Stimulated activated CD8-positive, alpha-beta memory T cell treated with anti-CD3 and anti-CD28 coated beads, Interleukin-2, amount 100 ng/mL, for 1 hour (primary cell): ENCODE results near the gene HEPN1.

Experiments used
- DNase-seq, 2 donors: peaks; one replicate each; pipeline ENCODE4 v3.0.0-alpha.2; 2020; ENCODE audit warnings: low read depth in 2 of 2

HEPN1 gene

DNA sequence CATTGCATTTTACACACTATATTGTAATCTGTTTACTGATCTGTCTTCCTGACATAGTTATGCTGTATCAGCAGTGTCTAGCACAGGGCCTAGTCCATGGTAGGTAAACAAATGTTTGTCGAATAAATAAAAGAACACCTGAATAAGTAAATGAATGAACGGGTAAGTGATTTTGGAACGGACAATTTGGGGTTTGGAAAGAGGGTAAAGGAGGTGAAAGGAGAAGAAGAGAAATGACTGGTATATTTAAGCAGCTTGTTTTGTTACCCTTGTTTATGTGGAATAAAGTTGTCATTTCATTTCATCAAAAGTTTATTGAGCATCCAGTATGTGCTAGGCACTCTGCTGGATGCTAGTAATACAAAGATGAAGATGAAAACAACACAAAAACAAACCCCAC is at the start of gene HEPN1:
HEPN1 (plus strand) TSS at position 301 of the 400 bp plus-strand sequence.
- no peak for DNase-seq

DNA sequence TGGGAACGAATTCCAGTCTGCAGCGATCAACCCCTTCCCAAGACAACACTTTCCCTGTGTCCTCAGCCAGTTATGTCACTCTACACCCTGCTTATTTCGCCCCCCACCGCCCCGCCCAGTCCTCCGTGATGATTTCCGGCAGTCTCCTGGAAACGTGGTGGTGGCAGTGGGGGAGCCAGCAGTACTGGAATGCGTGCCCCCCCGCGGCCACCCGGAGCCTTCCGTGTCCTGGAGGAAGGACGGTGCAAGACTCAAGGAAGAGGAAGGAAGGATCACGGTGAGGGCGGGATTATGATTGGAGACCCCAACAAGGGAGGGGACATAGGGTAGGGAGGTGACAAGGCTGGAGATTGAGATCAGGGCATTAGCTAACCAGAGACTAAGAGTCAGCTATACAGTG is 49.7 kb upstream of the HEPN1 start:
- DNase-seq, result no peak

DNA sequence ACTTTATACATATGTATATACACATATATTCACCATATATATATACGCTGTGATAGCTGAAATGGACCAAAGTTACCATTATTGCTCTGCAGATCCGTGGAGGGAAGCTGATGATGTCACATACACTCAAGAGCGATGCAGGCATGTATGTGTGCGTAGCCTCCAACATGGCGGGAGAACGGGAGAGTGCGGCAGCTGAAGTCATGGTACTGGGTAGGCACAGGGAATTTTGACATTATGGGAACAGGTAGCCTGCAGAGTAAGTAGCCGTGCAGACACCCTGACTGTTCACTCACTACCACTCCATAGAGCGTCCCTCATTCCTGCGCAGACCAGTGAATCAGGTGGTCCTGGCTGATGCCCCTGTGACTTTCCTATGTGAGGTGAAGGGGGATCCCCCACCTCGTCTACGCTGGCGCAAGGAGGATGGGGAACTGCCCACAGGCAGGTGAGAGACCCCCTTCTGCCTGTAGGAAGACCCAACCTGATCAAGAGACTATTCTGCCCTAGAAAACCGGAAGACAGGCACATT is 49.1 kb upstream of the HEPN1 start:
- no peak for DNase-seq

DNA sequence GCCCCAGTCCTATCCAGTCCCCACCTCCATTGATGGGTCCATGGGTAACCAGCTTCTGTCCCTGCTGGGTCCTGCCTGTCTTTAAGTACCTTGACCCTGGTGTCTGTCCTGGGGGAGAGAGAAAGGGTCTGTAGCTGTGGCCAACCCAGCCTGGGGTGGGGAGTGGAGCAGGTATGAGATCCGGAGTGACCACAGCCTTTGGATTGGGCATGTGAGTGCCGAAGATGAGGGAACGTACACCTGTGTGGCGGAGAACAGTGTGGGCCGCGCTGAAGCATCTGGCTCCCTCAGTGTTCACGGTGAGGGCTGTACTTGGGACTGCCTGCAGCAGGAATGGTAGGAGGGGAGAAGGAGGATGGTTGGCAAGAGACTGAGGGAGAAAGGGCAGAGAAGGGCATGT is 48.6 kb upstream of the HEPN1 start:
- DNase-seq, result no peak

DNA sequence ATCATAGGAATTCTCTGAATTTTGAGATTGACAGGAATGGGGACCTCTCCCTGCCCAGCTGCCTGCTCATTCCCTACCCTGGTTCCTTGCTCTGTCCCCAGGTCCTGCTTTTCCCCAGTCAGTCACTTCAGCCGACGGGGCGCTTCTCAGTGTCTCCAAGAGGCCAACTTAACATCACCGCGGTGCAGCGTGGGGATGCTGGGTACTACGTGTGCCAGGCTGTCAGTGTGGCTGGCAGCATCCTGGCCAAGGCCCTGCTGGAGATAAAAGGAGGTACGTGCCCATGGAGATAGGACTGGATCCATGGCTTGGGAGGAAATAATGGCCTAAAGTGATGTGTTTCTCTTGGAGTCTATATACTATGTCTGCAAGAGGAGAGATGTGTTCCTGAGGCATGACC is 46.8 kb upstream of the HEPN1 start:
- no peak for DNase-seq

DNA sequence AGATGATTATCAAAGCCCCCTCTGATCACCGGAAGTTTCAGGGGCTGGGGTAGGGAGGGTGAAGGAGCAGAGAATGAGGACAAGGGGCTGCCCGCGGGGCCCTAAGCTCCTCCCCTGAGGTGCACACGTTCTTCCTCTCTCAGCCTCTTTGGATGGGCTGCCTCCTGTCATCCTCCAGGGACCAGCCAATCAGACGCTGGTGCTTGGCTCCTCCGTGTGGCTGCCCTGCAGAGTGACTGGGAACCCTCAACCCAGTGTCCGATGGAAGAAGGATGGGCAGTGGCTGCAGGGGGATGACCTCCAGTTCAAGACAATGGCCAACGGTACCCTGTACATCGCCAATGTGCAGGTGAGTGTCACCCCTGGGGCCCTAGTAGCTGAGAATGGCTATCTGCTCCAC is 46.3 kb upstream of the HEPN1 start:
- DNase-seq, result no peak

DNA sequence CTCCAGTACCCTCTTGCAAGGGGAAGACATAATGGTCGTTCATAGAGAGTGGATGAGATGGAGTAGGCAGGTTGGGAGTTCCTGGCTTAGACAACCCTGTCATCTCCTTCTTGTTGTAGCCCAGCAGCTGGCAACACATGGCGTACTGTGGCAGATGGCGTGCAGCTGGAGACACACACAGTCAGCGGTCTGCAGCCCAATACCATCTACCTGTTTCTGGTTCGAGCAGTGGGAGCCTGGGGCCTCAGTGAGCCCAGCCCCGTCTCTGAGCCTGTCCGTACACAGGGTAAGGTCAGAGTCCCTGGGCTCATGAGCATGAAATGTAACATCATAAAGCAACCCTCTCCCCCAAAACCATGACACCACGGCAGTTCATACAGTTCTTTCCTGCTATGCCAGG is 45.1 kb upstream of the HEPN1 start:
- no peak for DNase-seq

DNA sequence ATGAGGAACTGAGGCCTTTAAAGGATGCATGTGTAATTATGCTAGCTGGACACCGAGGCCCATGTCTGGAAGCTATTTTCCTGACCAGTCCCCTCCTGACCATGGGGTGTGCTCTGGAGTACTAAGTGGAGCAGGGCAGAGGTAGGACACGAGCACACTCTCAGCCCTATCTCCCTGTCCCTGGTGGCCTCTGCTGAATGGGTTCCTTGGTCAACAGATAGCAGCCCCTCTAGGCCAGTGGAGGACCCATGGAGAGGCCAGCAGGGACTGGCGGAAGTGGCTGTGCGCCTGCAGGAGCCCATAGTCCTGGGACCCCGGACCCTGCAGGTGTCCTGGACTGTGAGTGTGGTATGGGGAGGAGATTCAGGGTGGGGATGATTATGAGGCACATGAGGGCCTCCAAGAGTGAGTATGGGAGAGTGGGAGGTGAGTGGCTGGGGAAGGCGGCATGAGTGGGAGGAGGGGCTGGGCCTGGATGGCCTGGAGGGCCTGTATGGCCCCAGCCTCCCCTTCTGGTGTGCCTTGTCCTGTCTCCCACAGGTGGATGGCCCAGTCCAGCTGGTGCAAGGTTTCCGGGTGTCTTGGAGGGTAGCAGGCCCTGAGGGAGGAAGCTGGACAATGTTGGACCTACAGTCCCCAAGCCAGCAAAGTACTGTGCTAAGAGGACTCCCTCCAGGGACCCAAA is 44.3 kb upstream of the HEPN1 start:
- DNase-seq, result no peak

DNA sequence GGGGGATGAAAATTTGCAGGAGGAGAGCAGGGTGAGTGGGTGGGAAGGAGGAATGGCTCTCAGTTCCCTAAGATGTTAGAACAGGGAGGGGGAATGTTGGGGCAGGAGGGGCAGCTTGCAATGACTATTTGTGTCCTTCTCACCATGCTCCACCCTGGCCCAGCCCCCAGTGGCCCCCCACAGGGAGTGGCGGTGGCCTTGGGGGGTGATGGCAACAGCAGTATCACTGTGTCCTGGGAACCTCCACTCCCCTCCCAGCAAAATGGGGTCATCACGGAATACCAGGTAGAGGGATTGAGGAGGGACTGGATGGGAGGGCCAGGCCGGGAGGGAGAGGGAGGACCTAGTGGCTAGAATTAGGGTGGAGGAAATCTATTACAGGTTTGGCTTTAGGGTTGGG is 43.6 kb upstream of the HEPN1 start:
- no peak for DNase-seq

DNA sequence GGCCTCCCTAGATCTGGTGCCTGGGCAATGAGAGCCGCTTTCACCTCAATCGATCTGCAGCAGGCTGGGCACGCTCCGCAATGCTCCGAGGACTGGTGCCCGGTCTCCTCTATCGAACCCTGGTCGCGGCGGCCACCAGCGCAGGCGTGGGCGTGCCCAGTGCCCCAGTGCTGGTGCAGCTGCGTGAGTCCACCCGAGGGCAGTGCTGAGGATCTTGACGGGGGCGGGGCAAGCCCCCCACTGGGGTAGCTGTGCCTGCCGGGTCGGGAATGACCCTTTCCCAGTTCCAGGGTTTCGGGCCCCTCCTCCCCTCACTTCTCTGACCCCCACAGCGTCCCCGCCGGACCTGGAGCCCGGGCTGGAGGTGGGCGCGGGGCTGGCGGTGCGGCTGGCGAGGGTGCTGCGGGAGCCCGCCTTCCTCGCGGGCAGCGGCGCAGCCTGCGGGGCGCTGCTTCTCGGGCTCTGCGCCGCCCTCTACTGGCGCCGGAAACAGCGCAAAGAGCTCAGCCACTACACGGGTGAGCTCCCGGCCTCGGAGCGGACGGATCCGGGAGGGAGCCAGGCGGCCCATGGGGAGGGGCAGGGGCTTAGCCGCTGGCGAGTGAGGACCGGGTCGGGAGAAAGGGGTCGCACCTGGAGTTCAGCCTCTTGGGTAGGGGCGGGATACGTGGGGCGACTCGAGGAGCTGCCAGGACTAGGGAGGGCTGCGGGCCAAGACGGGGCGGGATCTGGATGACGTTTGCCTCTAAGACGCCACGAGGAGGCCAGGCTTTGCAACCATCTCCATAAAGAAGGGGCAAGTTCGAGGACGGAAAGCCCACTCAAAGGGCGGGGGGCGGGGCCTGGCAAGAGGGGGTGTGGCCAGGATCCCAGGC is 42.9 kb upstream of the HEPN1 start:
- DNase-seq, result peak; percentile 34 to 55

DNA sequence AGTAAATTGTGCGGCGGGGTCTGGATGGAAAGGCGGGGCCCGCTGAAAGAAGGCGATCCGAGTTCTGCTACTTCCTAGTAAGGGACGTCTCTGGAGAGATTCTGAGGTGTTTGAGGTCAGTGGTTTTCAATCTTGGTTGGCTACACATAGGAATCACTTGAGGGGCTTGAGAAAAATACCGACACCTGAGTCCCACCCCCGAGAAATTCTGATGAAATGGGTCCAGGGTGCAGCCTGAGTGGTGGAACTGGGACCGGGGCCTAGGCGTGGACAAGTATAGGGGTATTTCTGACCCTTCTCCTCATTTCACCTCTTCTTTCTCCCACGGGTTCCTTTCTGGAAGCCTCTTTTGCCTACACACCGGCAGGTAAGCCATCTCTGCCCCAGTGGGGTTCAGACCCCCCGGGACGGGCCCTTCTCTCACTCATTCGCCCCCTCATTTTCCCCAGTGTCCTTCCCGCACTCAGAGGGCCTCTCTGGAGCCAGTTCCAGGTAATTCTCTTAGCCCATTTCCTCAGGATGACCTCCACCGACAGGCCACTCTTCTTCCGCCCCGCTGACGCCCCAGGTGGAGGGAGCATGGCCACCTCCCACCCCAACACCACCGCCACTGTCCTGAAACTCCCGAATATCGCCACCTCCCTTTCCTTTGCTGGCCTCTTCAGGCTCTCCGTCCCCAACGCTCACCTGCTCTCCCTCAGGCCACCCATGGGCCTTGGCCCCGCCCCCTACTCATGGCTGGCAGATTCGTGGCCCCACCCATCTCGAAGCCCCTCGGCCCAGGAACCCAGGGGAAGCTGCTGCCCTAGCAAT is 42.0 kb upstream of the HEPN1 start:
- DNase-seq, result no peak

DNA sequence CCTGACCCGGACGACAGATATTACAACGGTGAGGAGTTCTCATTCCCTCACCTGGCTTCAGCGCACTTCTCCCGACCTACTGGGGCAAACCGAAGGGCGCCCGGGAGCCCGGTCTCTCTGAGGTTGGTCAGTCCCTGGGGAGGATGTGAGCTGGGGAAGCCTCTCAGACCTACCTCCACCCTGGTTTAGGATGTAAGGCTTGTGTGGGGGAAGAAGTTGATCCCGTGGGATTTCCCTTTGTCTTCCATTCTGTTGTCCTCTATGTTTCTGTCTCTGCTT is 41.5 kb upstream of the HEPN1 start:
- no peak for DNase-seq

DNA sequence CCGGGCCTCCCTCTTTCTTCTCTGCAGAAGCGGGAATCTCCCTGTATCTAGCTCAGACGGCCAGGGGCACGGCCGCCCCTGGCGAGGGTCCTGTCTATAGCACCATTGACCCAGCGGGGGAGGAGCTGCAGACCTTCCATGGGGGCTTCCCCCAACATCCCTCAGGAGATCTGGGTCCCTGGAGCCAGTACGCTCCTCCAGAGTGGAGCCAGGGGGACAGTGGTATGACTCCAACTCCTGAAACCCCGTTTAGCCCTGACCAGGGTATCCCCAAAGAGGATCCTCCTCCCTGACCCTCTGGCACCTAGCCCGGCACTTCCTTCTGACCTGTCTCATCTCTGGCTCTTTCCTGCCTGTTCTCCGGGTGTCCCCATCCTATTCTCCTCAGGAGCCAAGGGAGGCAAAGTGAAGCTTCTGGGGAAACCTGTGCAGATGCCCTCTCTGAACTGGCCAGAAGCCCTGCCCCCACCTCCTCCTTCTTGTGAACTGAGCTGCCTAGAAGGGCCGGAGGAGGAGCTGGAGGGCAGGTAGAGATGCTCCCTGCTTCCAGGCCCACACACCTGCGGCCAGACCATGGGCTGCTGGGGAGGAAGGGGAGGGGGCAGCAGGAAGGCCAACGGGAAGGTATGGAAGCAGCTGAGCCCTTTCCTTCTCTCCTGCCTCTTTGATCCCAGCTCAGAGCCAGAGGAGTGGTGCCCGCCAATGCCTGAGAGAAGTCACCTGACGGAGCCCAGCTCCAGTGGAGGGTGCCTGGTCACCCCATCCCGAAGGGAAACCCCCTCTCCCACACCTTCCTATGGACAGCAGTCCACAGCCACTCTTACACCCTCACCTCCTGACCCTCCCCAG is 40.9 kb upstream of the HEPN1 start:
- DNase-seq, result no peak

DNA sequence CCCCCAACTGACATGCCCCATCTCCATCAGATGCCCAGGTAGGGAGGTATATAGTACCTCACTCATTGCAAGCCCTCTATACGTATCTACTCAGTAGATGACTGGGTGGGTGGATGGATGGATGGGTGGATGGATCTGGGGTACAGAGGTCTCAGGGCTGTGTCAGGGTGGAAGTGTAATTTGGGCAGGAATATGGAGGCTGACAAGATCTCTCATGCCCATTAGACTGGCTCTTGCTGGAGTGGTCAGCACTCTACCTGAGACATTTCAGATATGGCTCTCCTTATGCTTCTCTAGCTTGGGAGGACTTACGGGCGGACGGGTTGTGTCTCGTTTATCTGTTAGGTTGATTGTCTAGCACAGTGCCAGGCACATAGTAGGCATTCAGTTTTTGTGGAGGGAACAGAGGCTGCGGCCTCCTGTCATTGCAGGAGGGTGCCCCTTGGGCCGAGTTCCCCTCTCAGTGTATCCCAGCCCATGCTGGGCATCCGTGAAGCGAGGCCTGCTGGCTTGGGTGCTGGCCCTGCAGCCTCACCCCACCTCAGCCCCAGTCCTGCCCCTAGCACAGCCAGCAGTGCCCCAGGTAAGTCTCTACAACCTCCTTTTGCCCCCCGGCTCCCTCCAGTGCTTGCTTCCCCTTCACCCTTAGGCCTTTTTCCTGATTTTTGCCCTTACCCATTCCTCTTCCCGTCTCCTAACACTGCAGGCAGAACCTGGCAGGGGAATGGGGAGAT is 40.1 kb upstream of the HEPN1 start:
- DNase-seq, result no peak

DNA sequence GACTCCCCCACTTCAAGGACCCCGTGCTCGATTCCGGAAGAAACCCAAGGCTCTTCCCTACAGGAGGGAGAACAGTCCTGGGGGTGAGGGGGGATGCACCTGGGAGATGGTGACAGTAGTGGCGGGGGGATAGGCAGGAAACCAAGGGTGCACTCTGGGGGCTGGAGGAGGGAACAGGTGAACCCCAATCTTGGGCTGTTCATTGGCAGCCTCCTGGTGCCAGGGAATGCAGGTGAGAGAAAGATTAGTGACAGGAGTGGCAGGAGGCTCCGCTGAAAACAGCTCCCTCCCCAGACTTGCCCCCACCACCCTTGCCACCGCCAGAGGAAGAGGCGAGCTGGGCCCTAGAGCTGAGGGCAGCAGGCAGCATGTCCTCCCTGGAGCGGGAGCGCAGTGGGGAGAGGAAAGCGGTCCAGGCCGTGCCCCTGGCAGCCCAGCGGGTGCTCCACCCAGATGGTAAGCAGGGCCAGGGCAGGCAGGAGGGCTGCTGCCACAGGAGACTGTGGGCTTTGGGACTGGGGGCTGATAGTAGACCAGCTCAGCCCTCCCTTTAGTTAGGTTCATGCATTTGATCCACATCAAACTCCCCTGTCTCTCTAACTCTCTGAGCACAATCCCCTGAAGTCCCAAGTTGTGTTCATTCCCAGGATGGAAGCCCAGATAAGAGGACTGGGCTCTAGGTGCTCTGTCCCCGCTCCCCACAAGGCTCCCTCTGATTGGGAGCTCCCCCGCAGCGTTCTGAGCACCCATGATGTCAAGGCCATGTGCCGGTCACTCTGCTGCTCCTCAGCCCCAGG is 39.4 kb upstream of the HEPN1 start:
- no peak for DNase-seq

DNA sequence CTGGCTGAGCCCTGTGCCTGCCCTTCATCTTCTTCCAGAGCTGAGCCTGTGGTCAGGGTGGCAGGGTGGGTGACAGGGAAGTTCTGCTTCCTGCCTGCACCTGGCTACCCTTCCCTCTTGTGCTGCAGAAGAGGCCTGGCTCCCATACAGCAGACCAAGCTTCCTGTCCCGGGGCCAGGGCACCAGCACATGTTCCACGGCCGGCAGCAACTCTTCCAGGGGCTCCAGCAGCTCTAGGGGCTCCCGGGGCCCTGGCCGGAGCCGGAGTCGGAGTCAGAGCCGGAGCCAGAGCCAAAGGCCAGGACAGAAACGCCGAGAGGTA is 38.8 kb upstream of the HEPN1 start:
- no peak for DNase-seq

DNA sequence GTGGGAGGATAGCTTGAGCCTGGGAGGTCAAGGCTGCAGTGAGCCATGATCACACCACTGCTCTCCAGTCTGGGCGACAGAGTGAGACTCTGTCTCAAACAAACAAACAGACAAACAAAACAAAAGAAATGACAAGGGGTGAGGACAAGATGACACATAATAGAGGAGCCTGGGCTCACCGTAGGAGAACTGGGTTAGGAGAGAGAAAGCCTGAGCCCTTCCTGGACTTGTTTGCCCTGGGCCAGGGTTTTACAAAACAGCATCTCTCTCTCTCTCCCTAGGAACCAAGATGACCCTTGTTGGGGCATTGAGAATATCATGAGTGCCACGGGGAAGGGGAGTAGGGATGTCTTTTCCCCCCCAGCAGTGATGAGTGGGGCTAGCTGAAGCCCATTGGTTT is 38.1 kb upstream of the HEPN1 start:
- no peak for DNase-seq

DNA sequence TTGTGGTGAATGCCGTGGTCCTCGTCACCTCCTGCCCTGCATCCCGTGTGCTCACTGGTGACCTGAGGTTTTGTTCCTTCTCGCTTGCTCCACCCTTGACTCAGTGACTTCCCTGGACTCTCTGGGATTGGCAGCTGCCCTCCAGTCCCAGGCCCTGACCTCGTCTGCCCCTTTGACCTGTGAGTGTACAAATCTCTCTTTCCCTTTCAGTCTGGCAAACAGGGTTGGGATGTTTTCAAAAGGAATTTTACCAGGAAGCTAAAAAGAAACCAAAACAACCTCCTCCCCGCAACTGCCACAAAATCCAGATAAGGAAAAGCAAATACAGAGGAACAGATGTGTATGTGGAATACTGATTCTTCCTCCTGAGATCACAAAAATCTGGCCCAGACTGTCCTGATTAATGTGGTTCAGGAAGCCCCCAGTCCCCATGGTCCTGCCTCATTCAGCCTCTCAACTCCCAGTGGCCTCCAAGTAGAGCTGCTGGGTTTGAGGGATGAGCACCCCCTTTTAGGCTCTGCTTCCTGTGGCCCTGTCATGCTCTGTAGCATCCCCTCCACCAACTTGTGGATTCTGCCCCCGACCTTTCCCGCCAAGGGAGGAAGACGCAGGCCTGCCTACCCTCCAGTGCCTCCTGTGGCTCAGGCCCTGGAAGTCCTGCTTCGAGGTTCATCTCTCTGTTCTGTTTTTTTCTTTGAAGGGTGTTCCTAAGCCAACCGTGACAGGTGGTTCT is 36.5 kb upstream of the HEPN1 start:
- DNase-seq, result no peak

DNA sequence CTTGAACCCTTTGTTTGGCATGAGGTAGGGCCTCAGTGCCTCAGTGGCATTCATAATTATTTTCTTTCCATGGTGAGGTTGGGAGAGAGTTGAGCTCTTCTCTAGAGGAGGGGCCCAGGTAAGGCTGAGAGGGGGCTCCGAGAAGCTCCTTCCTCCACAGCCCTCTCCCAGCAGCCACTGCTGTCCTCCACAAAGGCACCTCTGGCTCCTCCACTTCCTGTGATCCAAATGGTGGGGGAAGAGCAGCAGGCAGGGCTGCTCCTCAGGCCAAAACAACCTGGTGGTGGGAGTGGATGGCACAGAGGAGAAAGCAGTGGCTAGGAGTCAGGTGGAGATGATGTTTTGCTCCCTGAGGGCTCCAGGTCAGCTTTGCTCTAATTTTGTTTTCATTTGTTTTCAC is 34.7 kb upstream of the HEPN1 start:
- no peak for DNase-seq
